Cardiac septum (tissue), 1 donor: ENCODE data around the gene ZRSR2. TPM values are rescaled to one million over a fixed set of nuclear protein-coding genes. Genes with fewer than 3 reads are reported as not detected.
"Not testable (repeated sequence)": the region's sequence is repeated elsewhere in the genome, so short reads cannot be mapped to it uniquely, and the experiment has no call there.

Experiments
- DNase-seq: peaks from one replicate; pipeline ENCODE4 v3.0.0-alpha.2; 2020; ENCODE audit warnings: low spot score
- intact Hi-C: fragments of 100-400 bp; cut with DNase I; formaldehyde crosslinking; loops from one replicate; pipeline ENCODE4 v1.14.0; 2022
- long read RNA-seq: library from polyadenylated mRNA; unstranded; transcript quantifications from one replicate; pipeline ENCODE4 v2.0.0, GENCODE V29; 2021
- total RNA-seq: library from RNA; stranded (reverse); fragmentation: NEBNext Ultra II Directional; extraction: Animal tissue kit (Norgen Biotek cat#: 25700); gene quantifications from one replicate; pipeline ENCODE4 v1.2.1, GENCODE V29; 2021
- donor health status: DM: no; HTN: no; CAD: no.

Gene ZRSR2, protein sequence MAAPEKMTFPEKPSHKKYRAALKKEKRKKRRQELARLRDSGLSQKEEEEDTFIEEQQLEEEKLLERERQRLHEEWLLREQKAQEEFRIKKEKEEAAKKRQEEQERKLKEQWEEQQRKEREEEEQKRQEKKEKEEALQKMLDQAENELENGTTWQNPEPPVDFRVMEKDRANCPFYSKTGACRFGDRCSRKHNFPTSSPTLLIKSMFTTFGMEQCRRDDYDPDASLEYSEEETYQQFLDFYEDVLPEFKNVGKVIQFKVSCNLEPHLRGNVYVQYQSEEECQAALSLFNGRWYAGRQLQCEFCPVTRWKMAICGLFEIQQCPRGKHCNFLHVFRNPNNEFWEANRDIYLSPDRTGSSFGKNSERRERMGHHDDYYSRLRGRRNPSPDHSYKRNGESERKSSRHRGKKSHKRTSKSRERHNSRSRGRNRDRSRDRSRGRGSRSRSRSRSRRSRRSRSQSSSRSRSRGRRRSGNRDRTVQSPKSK
- 10.7 TPM for total RNA-seq
- long read RNA-seq, transcript ZRSR2-201 (11 exons, 1,491 nt) = major isoform, 14 of 28 reads
- long read RNA-seq, partial matches to known transcripts = 2 of 28 reads
- long read RNA-seq, other reads (novel, unspliced or antisense) = 11 of 28 reads

DNA sequence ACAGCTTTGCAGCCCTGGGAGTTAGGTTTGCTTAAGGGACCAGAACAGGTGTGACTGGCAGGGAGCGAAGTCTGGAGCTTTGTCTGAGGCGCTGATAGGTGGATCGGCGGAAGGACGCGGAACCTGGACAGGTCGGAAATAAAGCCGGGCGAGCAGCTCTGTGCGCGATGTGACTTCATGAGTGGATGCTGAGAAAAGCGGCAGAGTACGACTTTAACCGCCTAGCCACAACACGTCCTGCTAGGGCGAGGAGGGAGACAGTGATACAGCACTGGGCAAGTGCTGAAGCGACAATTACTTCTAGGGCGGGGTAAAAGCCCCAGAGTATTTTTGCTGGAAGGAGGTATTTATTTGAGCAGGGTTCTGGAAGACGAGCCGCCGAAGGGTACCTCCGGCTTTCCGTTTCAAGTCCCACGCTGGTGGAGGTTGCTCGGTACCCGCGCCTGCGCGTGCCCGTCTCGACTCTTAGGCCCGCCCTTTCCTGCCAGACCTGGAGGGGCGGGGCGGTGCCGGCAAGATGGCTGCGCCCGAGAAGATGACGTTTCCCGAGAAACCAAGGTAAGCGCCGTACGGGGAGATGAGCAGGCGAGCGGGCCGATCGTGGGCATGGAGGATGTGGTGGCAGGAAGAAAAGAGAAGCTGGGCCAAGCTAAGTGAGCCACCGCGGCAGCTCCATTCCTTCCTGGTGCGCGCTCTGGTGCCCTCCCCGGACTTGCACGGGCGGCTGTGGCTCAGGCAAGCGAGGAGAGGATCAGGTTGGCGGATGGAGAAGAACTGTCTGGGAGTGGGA, at the start of gene ZRSR2:
Gene ZRSR2 (plus strand): TSS at position 506 of the 790 bp plus-strand sequence. CDS start 12 bp downstream, at position 518.
- peak; percentile 96 for DNase-seq
- intact Hi-C loops = loop anchor here (5.0 to 10.0 kb wide), 2 partner anchors 67 to 115 kb away; no protein-coding TSS in a partner anchor

GRCh38 chrX:15744181-15744867, 46.0 kb upstream of the ZRSR2 start:
- no peak for DNase-seq
- intact Hi-C loops = no loop called here

DNA sequence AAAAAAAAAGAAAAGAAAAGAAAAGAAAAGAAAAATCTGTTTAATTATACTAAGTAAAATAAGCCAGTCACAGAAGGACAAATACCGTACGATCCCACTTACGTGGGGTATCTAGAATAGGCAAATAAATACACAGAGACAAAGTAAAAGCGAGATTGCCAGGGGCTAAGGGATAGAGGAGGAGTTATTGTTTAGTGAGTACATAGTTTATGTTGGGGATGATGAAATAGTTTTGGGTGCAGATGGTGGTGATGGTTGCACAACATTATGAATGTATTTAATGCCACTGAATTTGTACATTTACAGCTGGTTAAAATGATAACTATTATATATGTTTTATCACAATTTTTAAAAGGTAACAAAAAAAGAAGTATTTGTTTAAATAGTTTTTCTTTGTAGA, 45.1 kb upstream of the ZRSR2 start:
- intact Hi-C loops = no loop called here

GRCh38 chrX:15746651-15747050, 43.6 kb upstream of the ZRSR2 start:
- DNase-seq, intact Hi-C loops: not testable (repeated sequence)

More for the DNA sequence above, 45.1 kb upstream of the ZRSR2 start:
- DNase-seq = no peak

DNA sequence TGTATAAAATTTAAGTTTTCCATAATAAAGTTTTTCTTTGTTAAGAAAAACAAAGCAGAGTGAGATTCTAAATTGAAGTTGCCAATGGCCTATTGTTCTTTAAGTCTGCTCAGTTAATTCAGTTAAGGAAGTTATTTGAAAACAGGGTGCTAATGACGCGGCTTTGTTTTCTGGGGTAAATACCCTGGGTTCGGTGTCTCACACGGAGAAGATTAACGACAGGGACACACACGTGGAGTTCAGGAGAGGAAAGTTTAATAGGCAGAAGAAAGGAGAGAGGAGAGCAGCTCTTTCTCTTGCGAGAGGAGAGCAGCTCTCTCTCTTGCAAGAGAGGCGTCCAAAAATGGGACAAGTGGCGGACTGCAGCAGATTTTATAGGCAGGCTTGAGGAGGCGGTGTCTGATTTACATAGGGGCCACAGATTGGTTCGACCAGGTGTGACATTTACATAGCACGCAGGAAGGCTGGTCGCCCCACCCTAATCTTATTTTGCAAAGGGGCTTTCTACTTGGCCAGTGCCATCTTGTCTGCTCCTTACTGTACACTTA, 42.6 kb upstream of the ZRSR2 start:
- intact Hi-C loops = no loop called here
- DNase-seq = no peak

GRCh38 chrX:15748841-15749240, 41.4 kb upstream of the ZRSR2 start:
- intact Hi-C loops = no loop called here
- DNase-seq = no peak

DNA sequence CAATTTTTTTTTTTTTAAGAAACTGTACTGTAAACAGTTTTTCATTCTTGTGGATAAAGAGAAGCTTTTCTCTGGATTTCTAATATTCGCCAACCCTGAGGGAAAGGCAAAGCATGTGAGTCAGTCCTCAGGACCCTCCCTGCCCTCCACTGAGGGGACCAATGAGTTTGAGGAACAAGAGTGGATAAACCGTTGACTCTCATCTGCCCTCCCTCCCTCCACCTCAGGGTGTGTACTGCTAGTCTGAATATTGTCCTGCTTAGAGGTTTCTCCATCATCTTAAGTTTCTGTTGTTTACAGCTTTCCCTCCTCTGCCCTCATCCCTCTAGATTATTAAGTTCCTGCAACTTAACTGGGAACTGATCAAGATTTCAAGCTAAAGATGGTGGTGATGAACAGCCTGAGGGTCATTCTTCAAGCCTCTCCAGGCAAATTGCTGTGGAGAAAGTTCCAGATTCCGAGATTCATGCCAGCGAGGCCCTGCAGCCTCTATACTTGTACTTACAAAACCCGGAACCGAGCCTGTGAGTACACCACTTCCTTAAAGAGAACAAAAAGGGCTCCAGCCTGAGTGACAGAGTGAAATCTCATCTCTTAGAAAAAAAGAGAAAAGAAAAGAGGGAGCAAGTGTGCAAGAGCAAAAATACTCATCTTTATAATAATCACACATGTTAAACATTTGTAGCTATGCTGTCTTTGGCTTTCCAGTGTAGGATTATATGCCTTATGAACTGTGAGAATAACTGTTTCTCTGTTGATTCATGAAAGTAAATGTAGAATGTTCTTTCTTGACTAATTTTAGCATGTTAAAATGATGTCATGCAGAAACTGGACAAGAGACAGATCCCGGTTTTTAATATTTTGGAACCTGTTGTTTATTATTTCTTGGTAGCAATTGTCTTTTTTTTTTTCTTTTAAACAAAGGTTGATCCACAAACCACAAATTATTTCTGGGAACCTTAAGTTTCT, 40.4 kb upstream of the ZRSR2 start:
- intact Hi-C loops = no loop called here

DNA sequence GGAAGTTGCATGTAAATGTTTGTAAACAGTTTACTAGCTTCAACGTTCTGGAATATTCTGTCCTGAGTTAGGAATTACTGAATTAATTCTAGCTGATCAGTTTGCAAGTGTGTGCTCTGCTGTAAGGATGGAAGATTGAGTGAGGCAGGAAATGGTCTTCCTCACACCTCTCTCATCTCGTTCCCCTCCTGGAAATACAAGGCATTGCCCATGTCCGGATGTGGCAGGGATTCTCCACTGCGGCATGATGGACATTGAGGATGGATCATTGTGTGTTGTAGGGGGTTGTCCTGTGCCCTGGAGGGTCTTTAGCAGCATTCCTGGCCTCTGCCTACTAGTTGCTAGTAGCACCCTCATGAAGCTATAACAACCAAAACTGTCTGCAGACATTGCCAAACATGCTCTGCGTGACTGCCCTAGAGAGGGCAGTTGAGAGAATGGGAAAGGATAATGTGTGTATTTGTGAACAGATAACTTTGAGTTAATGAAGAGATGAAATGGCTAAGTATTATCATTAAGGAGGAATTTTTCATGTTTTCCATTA, 39.6 kb upstream of the ZRSR2 start:
- intact Hi-C loops = no loop called here
- DNase-seq = no peak

More for the DNA sequence above, 40.4 kb upstream of the ZRSR2 start:
- no peak for DNase-seq

DNA sequence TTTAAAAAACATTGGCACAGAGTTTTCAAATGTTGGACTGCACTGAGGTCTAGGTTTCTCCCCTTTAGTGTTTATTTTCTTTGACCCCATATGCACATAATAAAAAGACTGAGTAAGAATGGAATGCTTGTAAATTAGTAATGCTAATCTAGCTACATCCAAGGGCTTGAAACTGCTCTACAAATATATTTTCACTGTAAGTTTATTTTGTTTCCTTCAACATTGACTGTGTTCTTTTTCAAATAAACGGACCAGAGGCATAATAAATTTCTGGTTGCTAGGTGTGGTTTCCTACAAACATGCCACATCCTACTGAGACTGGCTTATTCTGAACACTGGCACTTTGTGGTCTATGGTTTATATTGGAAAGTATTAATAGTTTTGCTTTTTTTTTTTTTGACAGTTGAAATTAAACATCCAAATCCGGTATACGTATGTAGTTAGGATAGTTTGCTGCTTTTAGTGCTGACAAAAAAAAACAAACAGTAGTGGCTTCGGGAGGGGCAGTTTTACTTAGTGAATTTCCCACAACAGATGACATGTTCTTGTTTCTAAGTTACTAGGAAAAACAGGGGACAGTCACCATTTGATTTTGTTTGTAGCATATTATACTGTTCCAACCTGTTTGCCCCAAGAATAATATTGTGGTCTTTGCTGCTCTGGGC, 39.0 kb upstream of the ZRSR2 start:
- no peak for DNase-seq
- intact Hi-C loops = no loop called here

GRCh38 chrX:15755091-15755490, 35.2 kb upstream of the ZRSR2 start:
- intact Hi-C loops = no loop called here
- DNase-seq = no peak

- intact Hi-C loops = no loop called here
- no peak for DNase-seq
Observed at GRCh38 chrX:15758140-15758539, 32.1 kb upstream of the ZRSR2 start.

GRCh38 chrX:15759886-15760285, 30.4 kb upstream of the ZRSR2 start:
- DNase-seq, intact Hi-C loops: not testable (repeated sequence)

GRCh38 chrX:15761564-15762191, 28.6 kb upstream of the ZRSR2 start:
- DNase-seq = no peak
- intact Hi-C loops = no loop called here

DNA sequence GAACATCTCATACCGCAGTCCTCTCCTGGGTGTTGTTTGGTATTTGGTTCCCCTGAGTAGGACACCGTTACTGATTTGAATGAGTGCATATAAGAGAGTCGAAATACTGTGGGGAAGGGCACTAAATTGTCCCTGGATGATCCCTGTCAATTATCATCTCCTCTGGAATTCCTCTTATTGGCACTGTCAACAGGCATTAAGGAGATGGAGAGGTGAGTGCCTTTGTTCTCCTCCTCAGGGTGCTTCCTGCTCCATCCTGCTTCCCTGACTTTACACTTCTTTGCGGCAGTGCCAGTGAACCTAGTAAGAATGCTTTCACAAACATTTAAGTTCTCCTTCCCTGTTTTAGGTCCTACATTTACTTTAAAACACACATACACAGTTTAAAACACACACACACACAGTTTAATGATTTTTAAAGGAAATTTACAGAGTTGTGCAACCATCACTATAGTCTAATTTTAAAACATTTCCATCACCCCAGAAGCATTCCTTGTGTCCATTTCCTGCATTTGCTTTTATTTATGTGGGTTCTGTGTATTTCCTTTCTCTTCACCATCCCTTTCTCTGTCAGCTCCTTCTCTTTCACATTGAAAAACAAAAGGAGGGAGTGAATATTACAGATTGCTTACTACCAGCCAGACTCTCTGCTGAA, 20.9 kb upstream of the ZRSR2 start:
- no peak for DNase-seq
- intact Hi-C loops = no loop called here

DNA sequence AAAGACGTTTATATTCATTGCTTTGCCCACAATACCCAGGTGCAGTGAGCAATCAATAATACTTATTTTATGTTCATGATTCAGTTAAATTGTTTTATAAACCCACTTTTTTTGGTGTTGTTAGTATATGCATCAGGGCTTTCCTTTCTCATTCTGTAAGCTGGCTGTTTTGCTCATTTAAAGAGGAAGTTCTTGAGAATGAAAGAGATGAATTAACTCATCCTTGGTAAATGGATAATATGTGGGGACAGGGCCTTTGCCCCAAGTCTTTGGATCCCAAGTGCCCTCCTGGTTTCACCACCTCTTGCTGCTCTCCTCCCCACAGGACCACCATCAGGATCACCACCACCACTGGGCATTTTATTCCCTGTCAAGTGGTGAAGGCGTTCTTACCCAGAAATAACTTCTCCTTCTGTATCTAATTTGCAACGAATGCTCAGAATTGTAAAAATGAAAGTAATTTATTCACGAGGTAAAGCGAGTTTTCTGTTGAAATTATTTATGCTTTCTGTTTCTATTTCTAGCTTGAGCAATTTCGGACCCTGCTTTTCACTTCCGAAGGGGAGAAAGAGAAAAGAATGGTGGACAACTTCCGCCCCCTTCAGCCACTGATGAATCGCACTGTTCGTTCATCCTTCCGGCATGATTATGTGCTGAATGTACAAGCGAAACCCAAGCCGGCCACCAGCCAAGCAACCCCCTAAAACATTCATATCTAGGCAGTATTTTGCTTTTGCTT, 8.2 kb upstream of the ZRSR2 start:
- intact Hi-C loops = no loop called here
- DNase-seq = no peak

DNA sequence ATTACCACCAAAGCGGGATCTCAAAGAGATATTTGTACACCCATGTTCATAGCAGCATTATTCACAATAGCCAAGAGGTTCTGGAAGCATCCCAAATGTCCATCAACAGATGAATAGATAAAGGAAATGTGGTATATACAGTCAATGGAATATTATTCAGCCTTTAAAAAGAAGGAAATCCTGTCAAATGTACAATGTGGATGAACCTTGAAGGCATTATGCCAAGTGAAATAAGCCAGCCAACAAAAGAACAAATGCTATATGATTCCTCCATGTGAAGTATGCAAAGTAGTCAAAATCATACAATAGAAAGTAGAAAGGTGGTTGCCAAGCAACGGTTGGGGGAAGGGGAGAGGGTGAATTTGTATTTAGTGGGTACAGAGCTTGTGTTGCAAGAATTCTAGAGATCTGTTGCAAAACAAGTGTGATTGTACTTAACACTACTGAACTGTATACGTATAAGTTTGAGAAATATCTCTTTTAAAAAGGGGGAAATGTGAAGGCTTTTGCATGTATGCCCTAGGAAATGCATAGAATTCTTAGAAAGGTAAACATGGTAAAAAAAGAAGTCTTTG, 5.0 kb upstream of the ZRSR2 start:
- intact Hi-C loops = no loop called here
- DNase-seq = no peak
